SK-N-SH (cell line): ENCODE data around the gene SPAG8.

Source experiments
- EP300 ChIP-seq, 2 experiments: IDR thresholded peaks; 2 replicates each; pipeline versions ENCODE4 v1.4.0 to v1.6.1; 2012; ENCODE audit warnings: borderline replicate concordance in 1 of 2, low read depth in 1 of 2, low read length in 1 of 2
- TCF12 ChIP-seq: IDR thresholded peaks from 2 replicates; pipeline ENCODE4 v1.4.0; 2012
- TF ChIP-seq, protein P1 (sequence below): fragments of 150-350 bp; IDR thresholded peaks from 2 replicates; pipeline ENCODE4 v1.6.1; 2016; ENCODE audit warnings: mild to moderate bottlenecking, low read depth, low read length

DNA sequence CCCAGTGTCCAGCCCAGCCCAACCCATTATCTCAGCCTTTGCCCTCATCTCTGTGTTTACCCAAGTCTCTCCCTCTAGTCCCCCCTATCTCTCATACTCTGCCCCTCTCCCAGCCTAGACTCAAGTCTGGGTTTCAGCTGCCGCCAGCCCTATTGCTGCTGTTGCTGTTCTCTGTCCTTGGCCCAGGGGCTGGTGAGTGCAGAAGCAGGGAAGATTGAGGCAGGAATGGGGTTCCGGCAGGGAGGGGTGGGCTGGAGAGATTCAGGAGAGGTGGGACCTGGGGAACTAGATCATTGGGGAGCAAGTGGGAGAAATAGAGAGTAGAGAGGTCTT, 17.7 kb upstream of the SPAG8 start:
- TF ChIP-seq TCF12 (no peak), EP300 (IDR thresholded peaks at IDR 0.05; ENCODE audit: borderline replicate concordance in 1 of 2, low read depth in 1 of 2, low read length in 1 of 2) (no peak)
- TF ChIP-seq, protein P1, sequence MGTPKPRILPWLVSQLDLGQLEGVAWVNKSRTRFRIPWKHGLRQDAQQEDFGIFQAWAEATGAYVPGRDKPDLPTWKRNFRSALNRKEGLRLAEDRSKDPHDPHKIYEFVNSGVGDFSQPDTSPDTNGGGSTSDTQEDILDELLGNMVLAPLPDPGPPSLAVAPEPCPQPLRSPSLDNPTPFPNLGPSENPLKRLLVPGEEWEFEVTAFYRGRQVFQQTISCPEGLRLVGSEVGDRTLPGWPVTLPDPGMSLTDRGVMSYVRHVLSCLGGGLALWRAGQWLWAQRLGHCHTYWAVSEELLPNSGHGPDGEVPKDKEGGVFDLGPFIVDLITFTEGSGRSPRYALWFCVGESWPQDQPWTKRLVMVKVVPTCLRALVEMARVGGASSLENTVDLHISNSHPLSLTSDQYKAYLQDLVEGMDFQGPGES: no peak
